GM18507 (cell line): ENCODE results near the gene FBXO41.
A peak's percentile ranks its signal among the peaks of the same experiment; 100 is the strongest.

Experiments
- DNase-seq: peaks from one replicate; pipeline ENCODE4 v3.0.0; 2011; ENCODE audit warnings: low read depth; ENCODE audit not compliant: insufficient read length; ENCODE audit errors: extremely low spot score
- FAIRE-seq: peaks from 2 replicates; lab custom pipeline; 2011; peaks lifted over from hg19 to GRCh38; lab: Jason Lieb, UNC

FBXO41 gene

DNA sequence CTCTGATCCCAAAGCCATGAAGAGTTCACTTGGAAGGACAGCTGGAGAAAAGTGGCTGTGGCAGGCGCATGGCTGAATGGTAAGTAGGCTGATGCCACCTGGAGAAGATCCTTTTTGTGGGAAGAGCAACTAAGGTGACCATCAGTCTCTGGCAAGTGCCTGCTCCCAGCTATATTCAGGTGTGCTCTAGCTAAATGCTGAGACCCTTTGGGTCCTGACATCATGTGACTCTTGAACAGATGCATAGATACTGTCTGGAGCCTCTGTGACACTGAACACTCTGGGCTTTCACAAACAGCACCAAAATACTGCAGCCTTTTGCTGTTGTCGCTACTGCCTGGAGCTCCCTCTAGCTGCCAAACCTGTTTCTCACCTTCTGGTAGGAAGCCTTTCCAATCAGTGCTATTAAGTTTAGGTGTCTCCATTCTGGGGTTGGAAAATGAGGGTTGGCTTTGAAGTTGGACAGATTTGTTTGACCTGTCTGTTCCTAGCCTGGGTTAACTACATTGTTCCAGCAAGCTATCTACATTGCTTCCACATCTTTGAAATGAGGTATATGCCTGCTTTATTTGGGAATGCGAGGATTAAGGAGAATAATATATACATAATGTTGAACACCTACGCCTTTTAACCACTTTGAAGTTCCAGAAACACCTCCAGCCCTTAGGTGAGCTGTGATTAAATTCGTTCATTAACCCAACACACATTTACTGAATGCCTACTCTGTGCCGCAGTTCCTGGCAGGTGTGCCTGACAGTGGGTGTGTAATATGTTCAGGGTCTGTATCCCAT lies 6.0 kb upstream of the FBXO41 start:
- DNase-seq (no peak), FAIRE-seq (peak; percentile 84)

DNA sequence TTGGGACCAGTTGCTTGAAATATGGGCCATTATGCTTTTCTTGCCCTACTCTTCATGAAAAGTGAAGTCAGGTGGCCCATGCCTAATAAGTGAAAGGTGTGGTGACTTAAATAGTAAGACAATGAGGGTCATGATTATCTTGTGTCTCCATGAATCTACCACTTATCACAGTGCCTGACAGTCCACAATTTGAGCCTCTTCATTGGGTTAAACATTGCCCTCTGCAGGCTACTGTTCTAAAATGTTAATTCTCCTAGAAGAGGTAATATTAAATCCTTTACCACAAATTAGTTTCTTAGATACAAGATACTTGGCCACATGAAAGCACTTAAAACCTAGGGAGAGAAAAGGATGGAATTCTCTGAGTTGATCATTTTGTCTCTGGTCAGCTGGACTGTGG lies 5.0 kb upstream of the FBXO41 start:
- DNase-seq (no peak), FAIRE-seq (no peak)

DNA sequence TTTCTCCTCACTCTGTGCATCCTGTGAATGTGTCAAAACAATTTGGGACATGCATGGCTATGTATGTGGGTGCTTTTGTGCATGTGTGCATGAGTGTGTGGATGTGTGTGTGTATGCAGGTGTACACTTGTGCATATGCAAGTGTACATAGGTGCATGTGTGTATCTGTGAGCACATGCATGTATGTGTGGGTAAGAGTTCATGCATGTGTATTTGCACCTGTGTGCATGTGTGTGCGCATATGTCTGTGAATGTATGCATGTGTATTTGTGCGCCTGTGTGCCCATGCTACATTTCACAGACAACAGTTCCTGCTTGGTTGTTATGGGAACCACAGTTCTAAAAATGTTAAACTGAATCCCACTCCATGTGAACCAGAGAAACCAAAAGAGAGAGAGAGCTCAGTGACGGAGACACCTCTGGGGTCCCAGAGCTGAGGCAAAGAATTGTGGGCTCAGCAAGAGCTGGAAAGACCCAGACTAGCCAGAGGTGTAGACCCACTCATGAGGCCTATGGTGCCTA lies 1.9 kb upstream of the FBXO41 start:
- FAIRE-seq (no peak), DNase-seq (no peak)

DNA sequence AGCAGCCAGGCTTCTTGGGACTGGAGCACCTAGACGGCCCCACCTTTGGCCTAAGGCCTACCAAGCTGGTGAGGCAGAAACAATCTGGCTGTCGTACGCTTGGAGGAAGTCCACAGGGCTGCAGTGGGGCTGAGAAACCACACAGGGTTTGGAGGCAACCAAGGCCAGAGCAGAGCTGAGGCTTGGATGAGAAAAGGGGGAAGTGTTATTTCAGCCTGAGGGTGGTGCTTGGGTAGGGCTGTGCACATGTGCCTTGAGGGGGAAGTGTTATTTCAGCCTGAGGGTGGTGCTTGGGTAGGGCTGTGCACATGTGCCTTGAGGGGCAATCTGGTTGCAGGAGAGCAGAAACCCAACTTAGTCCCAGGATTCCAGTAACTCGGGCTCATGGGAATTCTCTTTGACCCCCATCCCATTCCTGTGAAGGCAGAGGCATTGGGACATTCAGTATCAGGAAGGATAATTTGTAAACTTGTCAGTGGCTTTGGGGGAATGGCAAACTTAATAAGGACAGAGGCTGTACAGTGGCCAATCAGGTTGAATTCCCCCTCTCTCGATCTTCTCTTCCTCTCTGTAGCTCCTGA lies 971 bp upstream of the FBXO41 start:
- FAIRE-seq: peak; percentile 92
- no peak for DNase-seq

DNA sequence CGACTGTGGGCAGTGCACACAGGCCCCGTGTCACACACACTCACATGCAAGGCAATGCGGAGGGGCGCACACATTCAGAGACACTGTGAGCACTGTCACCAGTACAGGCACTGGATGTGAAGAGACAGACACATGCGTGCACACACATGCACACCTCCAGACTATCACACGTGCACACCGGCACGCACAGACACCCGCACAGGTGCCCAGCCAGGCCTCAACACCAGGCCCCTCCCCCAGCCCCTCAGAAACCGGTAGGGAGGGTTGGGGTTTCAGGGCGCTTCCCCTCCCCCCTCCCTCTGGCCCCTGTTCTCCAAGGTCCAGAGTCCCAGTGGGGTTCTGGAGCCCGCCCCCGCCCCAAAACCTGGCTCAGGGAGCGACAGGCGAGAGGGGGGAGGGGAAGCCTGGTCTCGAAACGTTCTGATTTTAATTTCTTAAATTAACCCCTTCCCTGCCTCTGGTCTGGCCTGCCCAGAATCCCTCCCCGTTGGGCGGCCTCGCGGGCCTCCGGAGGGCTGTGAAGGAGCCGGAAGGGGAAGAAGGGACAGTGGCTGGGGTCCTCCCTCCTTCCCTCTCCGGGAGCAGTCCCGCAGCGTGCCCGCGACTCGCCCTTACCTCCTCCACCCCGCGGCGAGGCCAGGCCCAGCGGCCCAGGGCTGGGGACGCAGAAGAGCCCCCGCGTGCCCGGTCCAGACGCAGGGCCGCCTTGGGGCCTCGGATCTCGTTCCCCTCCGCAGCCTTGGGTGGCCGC lies 558 bp downstream of the FBXO41 start:
- FAIRE-seq: peak; percentile 56
- no peak for DNase-seq

DNA sequence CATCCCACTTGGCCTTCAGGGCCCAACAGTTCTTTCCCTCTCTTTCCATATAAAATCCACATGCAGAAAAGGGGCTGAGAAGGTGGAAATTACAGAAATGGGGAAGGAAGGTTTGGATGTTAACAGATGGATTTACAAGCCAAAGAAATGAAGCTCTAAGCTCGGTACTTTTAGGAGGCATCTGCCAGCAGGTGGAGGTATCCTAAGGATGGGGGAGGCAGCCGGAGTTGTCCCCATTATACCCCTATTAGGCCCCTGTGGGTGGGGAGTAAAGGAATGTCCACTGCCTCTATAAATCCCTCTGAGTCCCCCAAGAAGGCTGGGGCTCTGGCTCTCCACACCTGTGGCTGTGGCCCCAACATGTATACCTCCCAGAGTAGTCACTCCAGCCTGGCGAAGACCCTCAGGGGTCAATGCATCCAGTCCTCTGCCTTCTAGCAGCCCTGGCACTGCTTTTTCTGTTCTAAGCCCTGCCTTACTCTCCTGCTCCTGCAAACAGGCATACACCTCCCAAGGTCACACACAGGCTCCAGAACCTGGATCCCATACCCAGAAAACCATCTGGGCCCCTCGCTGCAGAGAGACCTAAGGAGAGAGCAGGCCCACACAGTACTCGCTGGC lies 1.2 kb downstream of the FBXO41 start:
- DNase-seq (no peak), FAIRE-seq (no peak)

DNA sequence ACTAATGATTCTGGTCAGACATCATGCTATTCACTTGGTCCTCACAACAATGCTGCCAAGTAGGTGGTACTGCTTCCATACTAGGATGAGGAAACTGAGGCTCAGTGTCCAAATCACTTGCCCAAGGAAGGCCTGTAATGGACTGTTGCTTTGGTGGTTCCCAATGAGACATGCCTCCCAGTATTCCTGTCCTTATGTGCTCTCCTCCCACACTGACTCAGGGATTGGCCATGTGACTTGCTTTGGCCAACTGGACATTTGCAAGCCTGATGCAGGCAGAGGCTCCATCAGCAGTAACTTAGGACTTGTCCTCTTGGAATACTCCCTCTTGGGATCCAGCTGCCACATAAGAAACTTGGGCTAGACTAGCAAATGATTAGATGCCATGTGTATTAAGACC lies 3.0 kb downstream of the FBXO41 start:
- FAIRE-seq: no peak
- no peak for DNase-seq

DNA sequence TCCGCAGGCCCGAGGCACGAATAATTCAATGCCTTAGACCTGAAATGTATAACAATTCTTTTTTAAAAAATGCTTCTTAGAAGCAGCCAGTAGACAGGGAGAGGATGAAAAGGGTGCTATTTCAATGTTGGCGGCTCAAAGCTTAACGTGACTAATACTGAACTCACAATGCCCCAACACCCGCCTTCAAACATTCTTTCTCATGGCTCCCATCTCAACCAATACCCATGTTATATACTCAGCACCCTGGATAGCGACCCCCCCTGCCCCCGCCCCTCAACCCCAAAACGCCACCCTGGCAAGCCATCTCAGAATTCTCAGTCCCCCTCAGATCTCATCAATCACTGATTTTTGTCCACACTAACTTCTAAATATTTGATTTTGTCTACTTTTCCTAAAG lies 4.4 kb downstream of the FBXO41 start:
- DNase-seq (no peak), FAIRE-seq (no peak)

DNA sequence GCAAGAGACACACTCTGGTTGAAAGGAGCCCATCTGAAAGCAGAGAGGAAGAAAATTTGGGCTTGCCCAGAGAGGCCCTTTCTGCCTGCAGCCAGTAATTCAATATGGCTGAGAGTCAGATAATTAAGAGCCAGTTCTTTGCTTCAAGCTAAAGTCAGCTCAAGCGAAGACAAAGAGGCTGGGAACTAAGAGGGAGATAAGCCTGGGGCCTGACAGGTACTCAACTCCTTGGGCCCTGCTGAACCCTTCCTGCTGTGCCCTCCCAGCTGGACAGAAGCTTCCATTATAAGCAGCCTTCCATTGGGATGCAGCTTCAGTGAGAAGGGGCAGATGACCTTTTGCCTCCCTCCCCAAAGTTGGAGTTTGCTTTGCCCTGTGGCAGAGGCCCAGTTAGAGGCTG lies 12.0 kb downstream of the FBXO41 start:
- no peak for DNase-seq
- FAIRE-seq: no peak

DNA sequence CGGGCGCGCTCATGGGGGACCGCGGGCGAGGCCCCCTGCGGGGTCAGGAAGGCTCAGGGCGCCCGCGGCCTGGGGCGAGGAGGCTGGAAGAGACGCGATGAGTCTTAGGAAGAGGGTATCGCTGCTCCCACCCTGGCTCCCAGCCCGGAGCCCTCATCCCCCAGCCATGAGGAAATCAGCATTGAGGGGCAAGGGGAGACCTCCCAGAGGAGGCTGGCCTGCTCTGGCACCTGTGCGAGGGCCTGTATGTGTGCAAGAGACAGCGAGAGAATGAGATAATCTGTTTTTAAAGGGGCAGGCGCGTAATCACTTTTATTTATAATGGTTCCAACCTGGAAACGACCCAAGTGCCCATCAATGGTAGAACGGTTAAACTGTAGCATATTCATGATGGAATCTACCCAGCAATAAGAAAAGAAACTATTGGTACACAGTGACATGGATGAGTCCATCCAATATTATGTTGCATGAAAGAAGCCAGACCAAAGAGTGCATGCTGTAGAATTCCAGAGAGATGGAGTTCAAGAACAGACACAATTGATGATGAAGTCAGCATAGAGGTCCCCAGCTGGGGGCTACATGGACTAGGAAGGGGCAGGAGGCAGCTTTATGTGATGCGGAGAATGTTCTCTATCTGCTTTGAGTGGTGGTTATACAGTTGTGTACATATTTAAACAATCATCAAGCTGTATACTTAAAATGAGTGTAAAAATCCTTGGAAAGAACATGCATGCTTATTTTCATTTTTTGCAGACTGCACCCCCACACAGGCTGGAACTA lies 14.4 kb downstream of the FBXO41 start:
- FAIRE-seq (no peak), DNase-seq (no peak)

DNA sequence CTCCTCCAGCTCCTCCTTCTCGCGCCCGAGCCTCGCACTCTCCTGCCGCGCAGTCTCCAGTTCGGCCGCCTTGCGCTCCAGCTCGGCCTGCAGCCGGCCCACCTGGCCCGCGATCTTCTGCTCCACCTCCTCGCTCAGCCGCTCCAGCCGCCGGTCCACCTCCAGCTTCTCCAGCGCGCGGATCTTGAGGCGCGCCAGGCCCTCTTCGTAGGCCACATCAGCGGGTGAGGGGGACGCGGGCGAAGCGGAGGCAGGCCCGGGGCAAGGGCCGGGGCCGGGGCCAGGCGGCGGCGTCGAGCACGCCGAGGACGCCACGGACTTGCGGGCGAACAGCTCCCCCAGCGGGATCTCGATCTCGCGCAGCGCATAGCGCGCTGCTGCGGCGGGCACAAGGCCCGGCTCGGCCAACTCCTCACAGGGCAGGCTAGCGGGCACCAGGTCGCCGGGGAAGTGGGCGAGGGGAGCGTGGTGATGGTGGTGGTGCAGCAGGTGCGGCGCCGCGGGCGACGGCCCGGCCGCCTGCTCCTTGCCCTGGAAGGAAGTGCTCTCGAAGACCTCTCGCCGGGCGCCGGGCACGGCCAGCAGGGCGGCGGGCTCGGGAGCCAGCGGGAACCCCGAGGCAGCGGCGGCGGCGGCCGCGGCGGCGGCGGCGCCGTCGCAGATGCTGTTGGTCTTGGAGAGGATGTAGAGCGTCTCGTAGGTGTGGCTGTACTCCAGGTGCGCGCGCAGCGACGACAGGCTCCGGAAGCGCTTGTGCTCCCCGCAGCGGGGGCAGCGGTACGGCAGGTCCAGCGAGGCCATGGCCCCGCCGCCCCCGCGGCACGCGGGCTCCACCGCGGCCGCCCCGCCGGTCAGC lies 15.2 kb downstream of the FBXO41 start:
- DNase-seq: peak; percentile 85
- no peak for FAIRE-seq

DNA sequence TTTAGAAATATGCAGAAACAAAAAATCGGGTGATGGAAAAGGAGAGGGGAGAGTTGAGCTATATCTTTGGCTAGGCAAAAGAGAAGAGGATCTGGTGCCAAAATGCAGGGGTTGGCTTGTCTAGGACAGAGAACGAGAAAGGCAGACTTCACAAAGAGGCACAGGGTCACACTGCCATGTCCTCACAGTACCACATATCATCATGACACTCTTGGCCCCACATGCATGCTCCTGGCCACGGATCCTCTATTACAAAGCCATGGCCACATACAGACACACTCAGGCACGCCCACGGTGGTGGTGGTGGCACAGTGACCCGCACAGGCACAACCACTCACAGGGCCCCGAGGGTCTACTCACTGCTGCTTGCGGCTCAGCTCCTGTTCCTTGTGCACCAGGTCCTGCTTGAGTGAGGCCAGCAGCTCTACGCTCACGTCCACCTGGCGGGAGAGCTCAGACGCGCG lies 15.9 kb downstream of the FBXO41 start:
- FAIRE-seq (no peak), DNase-seq (no peak)

DNA sequence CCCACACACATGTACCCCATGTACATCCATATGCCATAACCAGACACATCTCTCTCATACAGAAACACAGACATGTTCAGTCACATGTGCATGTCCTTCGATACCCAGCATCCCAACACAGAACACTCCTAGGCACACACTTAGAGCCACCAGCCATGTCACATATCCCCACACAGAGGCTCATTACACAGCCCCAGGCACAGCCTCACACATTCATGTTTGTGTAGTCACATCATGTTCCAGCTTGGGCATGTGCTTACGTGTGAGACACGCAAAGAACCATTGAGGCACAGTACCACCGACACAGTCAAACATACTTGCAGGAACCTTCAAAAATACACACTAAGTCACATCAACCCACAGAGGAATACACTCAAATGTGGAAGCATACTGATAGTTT lies 17.3 kb downstream of the FBXO41 start:
- FAIRE-seq (no peak), DNase-seq (no peak)

DNA sequence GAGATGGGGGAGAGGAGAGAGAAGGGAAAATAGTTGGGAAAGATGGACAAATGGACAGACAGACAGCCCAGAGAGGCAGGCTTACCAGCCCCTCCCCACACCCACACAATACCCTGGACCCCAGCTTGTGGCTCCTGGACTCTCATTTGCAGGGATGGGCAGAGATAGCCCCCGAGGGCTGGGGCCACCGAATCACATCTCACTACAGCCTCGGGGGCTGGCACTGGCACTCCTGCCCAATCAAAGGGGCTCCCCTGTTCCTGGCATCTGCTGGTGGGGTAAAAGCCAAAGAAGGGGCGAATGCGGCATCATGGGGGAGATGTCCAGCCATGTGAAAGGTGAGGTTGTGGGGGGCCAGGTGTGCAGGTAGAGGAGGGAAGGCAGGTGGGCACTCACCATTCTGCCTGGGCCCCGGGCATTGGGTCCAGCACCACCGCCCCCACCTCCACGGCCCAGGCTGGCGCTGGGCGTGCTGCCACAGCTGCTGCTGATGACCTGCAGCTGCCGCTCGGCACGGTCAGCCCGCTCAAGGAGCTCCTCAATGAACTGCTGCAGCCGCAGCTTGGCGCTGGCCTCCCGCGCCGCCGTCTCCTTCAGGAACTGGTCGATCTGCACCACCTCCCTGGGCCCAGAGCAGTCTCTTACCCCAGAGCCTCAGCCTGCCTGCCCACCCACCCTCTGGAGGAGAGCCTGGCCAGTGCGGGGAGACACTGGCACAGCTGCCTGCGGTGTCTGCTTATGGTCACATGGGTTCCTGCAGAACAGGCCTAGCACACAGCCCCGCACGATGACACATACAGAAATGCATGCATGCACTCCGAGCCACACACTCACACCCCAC lies 18.0 kb downstream of the FBXO41 start:
- no peak for FAIRE-seq
- no peak for DNase-seq

DNA sequence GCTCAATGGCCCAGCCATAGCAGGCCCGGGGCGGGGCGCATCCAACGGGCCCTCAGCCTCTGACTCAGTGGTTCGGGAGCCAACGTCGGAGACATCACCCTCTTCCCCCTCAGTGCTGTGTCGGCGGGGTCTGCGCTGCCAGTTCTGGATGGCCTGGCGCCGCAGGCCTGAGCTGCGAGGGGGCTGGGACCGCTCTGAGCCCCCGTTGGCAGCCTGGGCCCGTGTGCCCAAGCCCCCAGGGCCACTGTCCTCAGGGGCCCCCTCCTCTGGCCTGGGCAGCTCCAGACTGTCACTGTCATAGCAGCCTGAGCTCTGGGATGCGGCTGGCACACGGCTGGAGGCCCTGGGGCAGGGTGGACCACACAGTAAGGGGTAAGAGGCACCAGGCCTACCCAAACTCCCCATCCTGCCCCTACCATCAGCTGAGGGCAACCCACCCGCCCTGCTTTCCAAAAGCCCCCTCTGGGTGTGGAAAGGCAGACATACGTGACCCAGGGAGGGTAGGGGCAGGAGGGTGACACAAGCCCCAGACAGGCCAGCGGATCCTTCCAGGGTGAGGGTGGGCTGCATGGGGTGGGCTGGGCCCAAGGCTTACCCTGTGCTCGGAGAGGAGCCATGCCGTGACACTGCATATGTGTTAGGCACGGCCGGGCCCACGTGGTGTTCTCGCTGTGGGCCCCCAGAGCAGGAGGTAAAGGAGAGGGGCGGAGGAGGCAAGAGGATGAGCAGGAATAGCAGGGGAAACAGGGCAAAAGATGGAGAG lies 18.8 kb downstream of the FBXO41 start:
- no peak for DNase-seq
- FAIRE-seq: no peak

DNA sequence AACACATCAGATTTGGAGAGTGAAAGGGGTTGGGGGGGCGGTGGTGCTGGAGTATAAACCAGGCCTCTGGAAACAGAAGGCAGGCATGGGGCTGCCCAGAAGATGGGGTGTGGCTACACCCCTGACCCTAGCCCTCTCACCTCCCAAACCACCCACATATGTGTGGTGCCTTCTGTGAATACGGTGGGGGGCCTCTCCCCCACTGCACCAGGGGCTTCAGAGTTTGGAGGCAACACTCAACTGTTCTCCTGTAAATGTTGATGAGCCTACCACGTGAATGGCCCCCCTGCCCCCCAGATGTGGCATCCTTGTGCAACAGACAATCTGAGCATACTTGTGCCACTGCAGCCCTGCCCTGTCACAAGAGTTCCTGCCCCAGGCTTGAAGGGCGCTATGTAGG lies 19.5 kb downstream of the FBXO41 start:
- no peak for DNase-seq
- FAIRE-seq: no peak

DNA sequence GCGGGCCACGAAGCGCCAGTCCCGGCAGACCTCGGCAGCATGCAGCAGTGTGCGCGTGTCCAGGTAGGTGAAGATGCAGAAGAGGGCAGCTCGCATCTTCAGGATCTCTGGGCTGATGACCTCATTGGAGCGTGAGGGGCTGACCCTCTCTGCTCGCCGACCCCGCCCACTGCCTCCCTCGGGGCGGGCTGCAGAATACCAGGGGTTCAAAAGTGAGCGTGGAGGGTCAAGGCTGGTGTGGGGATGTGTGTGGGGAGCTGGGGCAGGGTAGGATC lies 20.0 kb downstream of the FBXO41 start:
- DNase-seq (no peak), FAIRE-seq (no peak)
